ENCODE data around the gene NFIA.

NFIA gene

DNA sequence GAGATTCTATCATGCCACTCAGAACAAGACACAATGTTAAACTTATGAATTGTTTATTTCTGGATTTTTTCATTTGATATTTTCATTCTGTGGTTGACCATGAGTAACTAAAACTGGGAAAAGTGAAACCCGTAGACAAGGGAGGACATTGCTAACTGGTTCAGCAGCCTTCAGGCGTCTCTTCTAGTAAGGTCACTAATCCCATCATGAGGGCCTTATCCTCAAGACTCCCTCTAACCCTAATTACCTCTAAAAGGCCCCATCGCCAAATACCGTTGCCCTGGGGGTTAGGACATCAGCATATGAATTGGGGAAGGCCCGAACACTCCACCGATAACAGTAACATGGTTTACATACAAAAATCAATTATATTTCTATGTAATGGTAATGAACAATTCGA lies 394.9 kb downstream of the NFIA start:
- no peak for DNase-seq

DNA sequence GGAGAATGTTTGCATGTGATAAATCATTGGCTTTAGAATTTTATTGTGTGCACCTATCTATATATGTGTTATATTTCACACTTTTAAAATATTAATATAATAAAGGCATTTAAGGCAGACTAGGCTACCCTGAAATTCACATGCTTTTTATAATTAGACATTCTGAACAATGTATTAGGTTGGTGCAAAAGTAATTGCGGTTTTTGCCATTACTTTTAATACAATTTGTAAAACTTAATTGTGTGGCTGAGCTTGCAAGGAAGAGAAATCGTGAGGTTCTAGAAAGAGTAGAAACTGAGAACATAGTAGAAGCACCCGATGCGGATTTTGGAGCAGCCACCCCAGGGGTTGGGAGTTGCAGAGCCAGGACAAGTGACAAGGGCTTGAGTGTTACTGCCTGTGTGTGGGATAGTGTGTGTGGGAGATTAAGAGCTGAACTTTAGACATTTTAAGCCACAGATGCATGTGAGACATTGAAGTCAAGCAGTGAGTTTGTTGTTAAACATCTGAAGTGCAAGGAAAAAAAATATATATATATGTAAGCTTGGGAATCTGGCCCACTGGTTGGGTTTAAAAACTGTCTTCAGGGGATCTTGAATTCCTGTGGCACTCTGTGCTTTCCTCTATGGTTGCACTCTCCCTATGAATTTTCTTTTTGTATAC lies 398.0 kb downstream of the NFIA start:
- no peak for DNase-seq

DNA sequence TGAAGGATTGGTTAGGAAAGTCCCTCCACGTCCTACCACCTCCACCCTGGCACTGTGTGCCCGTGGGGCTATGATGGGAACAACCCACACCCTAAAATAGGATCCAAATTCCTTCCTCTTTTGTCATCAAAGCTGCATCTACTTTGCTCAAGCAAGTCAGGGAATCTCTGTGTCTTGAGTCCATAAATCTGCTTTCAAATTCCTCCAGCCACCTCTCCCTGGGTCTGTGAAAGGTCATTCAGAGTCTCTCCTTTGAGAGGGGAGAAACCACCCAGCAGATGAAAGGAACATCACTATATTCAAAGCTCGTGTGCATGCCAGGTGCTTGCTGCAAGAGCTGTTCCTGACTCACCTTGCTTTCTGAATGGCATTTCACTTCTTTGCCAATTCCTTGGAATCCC lies 399.0 kb downstream of the NFIA start:
- no peak for DNase-seq

DNA sequence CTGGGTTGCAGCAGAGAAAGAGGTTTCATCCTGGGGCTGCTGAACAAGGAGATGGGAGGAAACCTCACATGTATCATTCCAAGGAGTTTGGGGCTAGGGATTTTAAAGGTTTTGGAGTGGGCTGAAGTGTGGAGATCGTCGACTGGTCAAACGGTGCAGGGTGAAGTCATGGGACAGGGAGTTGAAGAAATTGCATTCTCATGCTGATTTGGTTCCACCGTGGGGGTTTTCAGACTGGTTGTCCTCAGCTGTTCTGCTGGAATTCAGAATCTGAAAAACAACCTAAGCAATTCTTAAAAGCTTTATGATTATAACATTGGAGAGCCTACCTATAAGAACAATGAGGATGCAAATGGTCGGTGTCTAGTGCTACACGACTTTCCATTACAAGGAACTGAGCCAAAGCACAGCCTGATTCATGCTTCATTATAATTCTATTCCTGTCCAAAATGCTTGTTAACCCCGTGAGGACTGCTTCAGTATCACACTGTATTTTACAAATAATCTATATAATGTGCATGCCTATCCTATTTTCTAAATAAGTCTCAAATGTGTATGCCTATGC lies 399.9 kb downstream of the NFIA start:
- DNase-seq: no peak

DNA sequence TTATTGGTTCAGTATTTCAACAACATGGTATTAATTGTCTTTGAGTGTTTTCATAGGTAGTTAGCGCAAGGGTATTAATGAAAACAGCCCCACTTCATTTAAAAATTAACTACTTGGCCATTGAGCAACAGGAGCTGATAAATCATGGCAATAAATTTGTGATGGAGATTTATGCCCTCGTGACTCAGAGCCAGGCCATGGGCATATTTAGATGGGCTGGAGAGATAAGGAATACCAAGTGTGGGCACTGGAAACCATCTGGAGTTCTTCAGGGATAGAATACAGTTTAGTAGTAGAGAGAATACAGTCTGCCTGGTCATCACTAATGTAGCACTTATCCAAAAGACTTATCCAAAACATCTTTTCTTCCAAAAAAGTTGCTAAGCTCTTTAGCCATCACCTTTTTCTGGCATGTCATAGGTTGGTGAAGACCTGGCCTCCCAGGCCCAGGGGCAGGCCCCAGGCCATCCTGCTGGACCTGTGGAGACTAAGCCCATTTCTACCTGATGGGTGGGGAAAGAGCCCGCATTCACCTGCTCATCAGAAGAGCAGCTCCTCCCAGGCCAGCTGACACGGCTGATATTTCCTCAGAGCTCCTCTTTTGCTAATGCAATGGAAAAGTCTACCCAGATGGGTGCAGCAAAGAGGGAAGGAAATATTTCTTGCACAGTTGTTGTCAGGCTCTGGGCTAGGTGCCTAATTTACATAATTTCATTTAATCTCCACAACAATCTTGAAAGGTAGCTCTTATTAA lies 404.6 kb downstream of the NFIA start:
- DNase-seq: no peak

DNA sequence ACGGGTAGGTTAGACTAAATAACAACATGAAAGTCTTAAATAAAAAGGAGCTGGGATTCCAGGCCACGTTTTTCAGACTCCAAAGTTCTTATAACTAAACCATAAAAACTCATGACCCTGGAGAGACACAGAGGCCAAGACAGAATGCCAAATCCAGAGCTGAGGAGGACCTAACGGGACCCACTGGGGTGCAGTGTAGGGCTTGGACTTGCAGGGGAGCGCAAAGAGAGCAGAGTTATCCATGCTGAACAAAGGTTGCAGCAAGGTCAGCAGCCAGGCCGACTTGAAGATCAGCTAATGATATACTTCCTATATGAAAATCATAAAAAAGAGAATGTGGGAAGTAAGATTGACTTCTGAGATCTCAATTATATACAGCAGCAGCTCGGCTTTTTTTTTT lies 405.4 kb downstream of the NFIA start:
- DNase-seq: no peak

DNA sequence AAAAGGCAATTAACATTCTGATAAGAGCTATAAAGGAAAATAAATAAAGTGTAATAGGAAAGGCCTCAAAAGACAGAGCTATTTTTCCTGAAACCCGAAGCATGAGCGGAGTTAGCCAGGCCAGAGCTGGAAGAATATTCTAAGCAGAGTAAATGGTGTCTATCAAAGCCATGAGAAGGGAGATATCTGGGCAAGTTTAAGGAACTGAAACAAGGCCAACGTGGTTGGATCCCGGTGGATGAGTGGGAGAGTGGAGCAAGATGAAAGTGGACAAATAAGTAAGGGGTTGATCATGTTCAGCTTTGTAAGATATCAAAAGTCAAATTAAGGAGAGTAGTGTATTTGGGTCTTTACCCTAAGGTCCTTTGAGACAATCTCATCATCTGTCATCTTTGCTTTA lies 408.6 kb downstream of the NFIA start:
- DNase-seq: no peak

DNA sequence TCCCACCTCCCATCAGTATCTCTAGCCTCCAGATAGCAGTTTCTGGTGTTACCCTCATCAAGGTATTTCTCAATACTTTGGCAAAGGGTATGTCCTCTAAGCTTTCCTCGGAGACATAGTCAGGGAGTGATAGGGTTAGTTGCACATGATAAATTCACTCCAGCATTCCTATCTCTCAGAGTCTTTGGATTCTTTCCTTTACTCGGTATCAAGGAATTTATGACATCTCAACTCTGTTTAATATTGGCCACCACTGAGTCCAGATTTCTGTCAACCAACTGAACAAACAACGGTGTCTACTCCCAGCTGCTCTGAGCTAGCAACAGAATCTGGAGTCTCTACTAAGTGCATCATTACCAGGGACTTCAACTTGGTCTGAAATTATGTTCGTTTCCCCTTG lies 409.1 kb downstream of the NFIA start:
- DNase-seq: no peak

DNA sequence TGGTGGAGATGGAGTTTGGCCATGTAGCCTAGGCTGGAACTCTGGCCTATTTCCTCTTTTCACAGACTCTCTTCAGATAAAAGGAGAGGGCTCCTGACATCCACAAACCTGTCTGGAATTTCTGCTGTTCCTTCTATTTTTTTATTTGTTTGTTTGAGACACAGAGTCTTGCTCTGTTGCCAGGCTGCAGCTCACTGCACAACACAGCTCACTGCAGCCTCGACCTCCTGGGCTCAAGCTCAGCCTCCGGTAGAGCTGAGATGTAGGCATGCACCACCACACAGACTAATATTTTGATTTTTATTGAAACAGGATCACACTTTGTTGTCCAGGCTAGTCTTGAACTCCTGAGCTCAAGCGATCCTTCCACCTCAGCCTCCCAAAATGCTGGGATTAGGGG lies 411.6 kb downstream of the NFIA start:
- no peak for DNase-seq

DNA sequence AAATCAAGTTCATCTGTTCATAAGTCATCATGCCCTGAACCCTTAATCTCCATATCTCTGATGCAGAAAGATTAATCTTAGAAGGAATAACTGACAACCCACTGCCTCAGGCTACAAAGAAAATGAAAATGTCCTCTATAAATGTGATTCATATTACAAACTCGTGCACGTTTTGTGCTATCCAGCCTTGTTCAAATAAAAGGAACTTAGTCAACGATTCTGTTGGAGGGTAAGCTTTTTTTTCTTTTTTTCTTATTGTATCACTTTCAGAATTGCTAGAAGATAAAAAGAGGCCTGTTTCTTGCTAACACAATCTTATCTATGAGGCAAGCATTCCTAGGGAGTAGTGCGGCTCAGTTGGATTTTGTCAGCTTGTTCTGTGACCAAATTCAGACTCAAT lies 414.1 kb downstream of the NFIA start:
- no peak for DNase-seq

DNA sequence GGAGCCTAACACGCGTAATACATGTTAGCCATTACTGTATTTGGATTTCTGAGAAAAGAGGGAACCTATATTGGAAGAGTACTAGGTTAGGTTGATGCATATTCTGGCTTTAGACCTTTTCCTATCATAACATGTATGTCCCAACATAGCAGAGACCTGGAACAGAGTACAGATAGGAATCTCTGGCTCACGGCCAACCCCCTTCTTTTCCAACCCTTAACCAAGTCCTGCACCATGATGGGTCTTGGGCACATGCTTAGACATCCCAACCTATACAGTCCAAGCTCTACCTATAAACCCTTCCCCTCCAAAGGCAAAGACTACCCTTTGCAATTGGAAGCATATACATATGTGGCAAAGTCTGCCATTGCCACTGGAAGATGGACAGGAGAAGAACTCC lies 414.7 kb downstream of the NFIA start:
- DNase-seq: no peak

DNA sequence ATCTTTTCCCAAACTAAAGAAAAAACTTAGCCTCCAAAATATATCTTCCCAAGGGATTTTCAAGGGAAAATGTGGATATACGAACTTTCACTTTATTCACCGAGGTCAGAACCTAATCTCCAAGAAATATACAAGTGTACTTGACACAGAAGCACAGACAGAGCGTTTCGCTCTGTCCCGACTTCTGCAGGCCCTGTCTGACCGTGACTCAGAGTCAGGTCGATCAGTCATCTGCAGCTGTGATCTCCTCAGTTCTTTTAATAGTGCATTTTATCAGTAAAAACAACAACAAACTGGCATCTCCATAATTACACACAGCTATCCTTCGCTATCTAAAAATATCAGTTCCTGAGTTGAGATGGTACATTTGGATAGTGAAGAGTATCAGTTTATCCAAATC lies 416.0 kb downstream of the NFIA start:
- DNase-seq: no peak

DNA sequence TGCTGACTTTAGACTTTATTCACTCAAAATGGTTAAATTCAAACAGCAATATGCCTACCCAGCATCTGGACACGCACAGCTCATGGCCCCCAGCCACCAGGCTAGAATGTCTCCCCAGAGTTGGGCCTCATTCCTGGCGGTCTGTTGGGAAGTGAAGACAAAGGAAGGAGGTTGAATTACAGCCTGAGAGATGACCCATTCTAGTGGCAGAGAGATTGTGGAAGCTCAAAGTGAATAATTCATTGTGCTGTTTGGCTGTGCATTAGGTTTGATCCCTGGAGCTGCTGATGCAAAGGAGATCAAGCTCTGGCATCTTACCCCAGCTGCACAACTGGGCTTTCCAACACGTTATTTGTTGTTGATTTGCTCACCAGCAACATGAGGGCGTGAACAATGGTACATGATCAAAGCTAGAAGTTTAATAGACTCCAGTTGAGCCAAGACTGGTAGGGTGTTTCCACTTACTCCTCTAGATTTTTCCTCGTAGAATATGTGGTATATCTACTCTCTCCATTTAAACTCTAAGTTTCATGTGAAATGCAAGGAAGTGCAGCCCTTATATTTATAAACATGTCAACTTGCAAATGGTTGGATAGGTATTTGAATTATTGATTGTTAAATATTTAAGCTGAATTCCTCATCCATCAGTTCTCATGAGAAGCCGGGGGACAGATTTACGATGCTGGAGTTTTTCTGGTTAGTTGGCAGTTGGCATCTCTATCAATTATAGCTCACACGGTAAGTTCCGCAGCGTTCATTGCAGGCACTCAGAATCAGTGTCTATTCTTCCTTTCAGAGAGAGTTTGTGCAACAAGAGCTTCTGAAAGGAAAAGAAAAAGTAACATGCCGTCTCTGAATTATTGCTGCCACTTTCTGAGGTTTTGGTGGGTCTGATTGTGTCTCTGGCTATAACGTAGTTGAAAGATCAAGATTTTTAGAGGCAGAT lies 419.9 kb downstream of the NFIA start:
- DNase-seq: no peak

DNA sequence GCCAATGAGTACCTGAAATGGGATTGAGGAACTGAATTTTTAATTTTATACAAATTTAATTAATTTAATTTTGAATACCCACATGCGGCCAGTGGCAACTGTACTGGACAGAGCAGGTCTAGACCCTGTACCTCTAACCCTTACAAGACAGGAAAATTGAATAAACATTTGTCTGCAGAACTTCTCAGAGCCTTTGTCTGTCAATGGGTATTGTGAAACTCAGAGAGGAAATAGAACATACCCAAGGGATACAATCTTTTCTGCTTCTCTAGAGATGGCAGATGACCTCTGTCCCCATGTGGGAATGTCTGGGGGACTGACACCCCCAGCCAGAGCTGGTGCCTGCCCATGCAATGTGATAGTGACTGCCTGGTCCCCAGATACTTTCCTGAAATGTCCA lies 421.9 kb downstream of the NFIA start:
- no peak for DNase-seq

DNA sequence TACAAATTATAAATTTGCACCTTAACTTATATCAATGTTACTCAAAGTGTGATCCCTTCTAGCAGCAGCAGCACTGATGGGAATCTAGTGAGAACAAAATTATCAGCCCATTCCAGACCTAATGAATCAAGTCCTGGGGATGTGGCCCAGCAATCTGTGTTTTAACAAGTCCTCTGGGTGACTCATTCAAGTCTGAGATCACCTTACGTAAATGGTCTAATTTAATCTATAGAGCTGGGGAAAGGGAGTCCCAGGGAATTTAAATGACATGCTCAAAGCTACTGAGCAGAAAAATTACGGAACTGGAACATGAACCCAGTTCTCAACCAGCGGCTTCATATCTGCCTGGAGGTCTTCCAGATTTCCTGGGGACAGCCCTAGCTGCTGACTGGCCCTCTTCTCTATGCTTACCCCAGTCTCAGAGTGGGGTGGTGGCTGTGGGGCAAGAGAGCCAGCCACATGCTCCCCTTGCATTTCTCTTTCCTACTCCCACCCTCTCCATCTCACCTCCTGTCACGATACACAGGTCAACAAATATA lies 422.6 kb downstream of the NFIA start:
- DNase-seq: no peak

DNA sequence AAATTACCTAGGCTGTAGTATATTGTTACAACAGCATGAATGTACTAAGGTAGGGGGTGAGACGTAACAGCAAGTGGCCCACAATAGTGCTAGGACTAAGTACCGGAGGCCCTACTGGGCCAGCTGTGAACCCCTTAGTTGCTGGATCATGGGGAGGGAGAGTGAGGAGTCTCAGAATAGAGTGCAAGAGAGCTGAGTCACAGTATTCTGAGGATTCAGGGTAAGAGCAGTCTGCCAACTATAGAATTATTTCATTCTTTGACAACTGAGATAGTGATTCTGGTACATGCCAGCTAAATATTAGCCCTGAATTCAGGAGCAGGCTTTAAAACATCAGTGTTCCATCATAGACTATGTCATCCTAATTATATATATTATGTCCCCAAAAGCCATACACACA lies 423.9 kb downstream of the NFIA start:
- DNase-seq: no peak

DNA sequence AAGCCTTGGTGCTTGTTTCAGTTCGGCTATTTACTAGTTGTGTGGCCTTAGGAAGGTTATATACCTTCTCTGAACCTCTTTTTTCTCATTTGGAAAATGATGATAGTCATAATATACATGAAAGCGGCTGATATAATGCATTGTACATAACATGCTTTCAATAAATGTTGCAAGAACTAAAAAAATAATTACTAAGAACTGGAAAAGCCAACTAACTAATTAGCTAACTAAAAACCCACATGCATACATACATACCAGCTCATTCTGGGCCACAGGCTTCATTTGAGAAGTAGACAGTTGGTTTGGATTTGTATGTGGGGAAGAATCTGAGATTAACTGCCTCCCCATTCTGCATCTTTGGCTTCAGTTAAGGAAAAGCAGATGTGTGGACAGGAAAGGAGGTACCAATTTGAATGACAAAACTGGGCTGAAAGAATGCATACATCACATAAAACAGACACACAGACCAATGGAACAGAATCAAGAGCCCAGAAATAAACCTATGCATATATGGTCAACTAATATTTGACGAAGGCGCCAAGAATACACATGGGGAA lies 424.7 kb downstream of the NFIA start:
- no peak for DNase-seq

Measured in stimulated activated CD4-positive, alpha-beta T cell treated with anti-CD3 and anti-CD28 coated beads, Interleukin-4, amount 100 ng/mL, for 24 hours (primary cell).